Keratinocyte (primary cell): ENCODE measurements around the gene LEMD1. TPM values are rescaled to one million over a fixed set of nuclear protein-coding genes. Genes with fewer than 3 reads are reported as not detected.

Source experiments
- DNase-seq: peaks from one replicate; pipeline ENCODE4 v3.0.0-alpha.2; 2011; ENCODE audit warnings: low read depth, missing footprints, low spot score
- FAIRE-seq: peaks from 2 replicates; lab custom pipeline; 2011; peaks lifted over from hg19 to GRCh38; lab: Jason Lieb, UNC
- H2AFZ ChIP-seq: 2 replicates; pipeline ENCODE4 v1.6.0; 2012; ENCODE audit warnings: low read length, control low read depth, inconsistent platforms; ENCODE audit not compliant: control insufficient read depth
- H3K27ac ChIP-seq: 2 replicates; pipeline ENCODE4 v1.5.1; 2011; ENCODE audit warnings: low read length; ENCODE audit not compliant: control insufficient read depth, insufficient read depth
- H3K27me3 ChIP-seq: 3 replicates; pipeline ENCODE4 v1.6.0; 2011; ENCODE audit warnings: low read length; ENCODE audit not compliant: control insufficient read depth, insufficient read depth; ENCODE audit errors: extremely low read depth
- H3K36me3 ChIP-seq, 2 experiments: 2 replicates in 1 of 2; 3 replicates in 1 of 2; pipeline ENCODE4 v1.5.1; 2011; ENCODE audit warnings: low read length in 2 of 2, mild to moderate bottlenecking in 1 of 2; ENCODE audit not compliant: control insufficient read depth in 2 of 2, insufficient read depth in 2 of 2; ENCODE audit errors: extremely low read depth in 1 of 2
- H3K4me1 ChIP-seq: 3 replicates; pipeline ENCODE4 v1.5.1; 2011; ENCODE audit warnings: low read length; ENCODE audit not compliant: control insufficient read depth, insufficient read depth; ENCODE audit errors: extremely low read depth
- H3K4me2 ChIP-seq: 3 replicates; pipeline ENCODE4 v1.6.0; 2011; ENCODE audit warnings: low read depth, low read length; ENCODE audit not compliant: control insufficient read depth, insufficient read depth; ENCODE audit errors: extremely low read depth
- H3K4me3 ChIP-seq, 3 experiments: fragments of 200-600 bp in 1 of 3; sonication (generic) in 1 of 3; 2 replicates in 2 of 3; 3 replicates in 1 of 3; pipeline ENCODE4 v1.5.1; 2011 to 2016; ENCODE audit warnings: low read length in 3 of 3, mild to moderate bottlenecking in 3 of 3, control low read depth in 2 of 3, inconsistent platforms in 1 of 3, low read depth in 1 of 3, mixed read lengths in 1 of 3, mixed run types in 1 of 3, moderate library complexity in 1 of 3; ENCODE audit not compliant: control insufficient read depth in 2 of 3, insufficient read depth in 2 of 3; ENCODE audit errors: extremely low read depth in 1 of 3
- H3K79me2 ChIP-seq: 2 replicates; pipeline ENCODE4 v1.6.0; 2012; ENCODE audit warnings: low read length; ENCODE audit not compliant: control insufficient read depth, insufficient read depth
- H3K9ac ChIP-seq: 3 replicates; pipeline ENCODE4 v1.6.0; 2011; ENCODE audit warnings: low read length; ENCODE audit not compliant: control insufficient read depth, insufficient read depth; ENCODE audit errors: extremely low read depth
- H3K9me1 ChIP-seq: 3 replicates; pipeline ENCODE4 v1.6.0; 2011; ENCODE audit warnings: low read length; ENCODE audit not compliant: control insufficient read depth, insufficient read depth; ENCODE audit errors: extremely low read depth
- H3K9me3 ChIP-seq: 2 replicates; pipeline ENCODE4 v1.5.1; 2012; ENCODE audit warnings: low read depth, low read length; ENCODE audit not compliant: control insufficient read depth
- H4K20me1 ChIP-seq: 3 replicates; pipeline ENCODE4 v1.6.0; 2011; ENCODE audit warnings: low read length; ENCODE audit not compliant: control insufficient read depth, insufficient read depth; ENCODE audit errors: extremely low read depth
- EZH2 ChIP-seq: IDR thresholded peaks from one replicate; pipeline ENCODE4 v1.6.1; 2012; ENCODE audit warnings: inconsistent platforms, mild to moderate bottlenecking, low read length, moderate library complexity
- dilution Hi-C: fragments of 300-500 bp; cut with MboI; formaldehyde crosslinking; loops from one replicate; pipeline ENCODE4 v1.7.0; 2020; ENCODE audit warnings: low sequenced_read_pairs; ENCODE audit not compliant: extremely low pct_ligation_motif_present
- polyA plus RNA-seq, 5 experiments: library from polyadenylated mRNA; depleted of rRNA in 3 of 5; stranded (reverse) in 3 of 5; stranded (forward) in 1 of 5; unstranded in 1 of 5; fragments of >200 nt; gene quantifications; 1 replicate in 1 of 5; 2 replicates in 3 of 5; 3 replicates in 1 of 5; pipeline versions ENCODE4 v1.2.1 to v1.2.3, GENCODE V29; 2011 to 2012; ENCODE audit warnings: missing spikeins in 2 of 5, low read depth in 1 of 5, low replicate concordance in 1 of 5
- TF ChIP-seq, protein P1 (sequence below), 3 experiments: IDR thresholded peaks in 1 of 3; conservative IDR thresholded peaks in 1 of 3; optimal IDR thresholded peaks in 1 of 3; 2 replicates in 2 of 3; 3 replicates in 1 of 3; pipeline versions ENCODE3 to v1.5.1; 2011; ENCODE audit warnings: low read length in 3 of 3, mild to moderate bottlenecking in 3 of 3, moderate library complexity in 2 of 3, control low read depth in 1 of 3, inconsistent platforms in 1 of 3; ENCODE audit not compliant: insufficient read depth in 2 of 3; ENCODE audit errors: extremely low read depth in 1 of 3

LEMD1 gene
- polyA plus RNA-seq, 1 donor (not counting 4 experiments of a cell fraction or from before 2014, with no cell fraction given) = 1.9 TPM

GRCh38 chr1:205351984-205352713, 69.7 kb downstream of the LEMD1 start:
- no peaks in the 10 kb centered on the region for H3K79me2 ChIP-seq
- no peaks in the 10 kb centered on the region for H3K9me1 ChIP-seq
- H2AFZ ChIP-seq = peak overlapping the region; percentile 35
- no peaks in the 10 kb centered on the region for H3K4me1 ChIP-seq
- no peak overlapping the region for H3K9ac ChIP-seq
- no peak for DNase-seq
- no peak overlapping the region for H3K27ac ChIP-seq
- peaks cover 13% of the 10 kb centered on the region for H3K27me3 ChIP-seq
- dilution Hi-C loops = no loop called here
- TF ChIP-seq, protein P1, sequence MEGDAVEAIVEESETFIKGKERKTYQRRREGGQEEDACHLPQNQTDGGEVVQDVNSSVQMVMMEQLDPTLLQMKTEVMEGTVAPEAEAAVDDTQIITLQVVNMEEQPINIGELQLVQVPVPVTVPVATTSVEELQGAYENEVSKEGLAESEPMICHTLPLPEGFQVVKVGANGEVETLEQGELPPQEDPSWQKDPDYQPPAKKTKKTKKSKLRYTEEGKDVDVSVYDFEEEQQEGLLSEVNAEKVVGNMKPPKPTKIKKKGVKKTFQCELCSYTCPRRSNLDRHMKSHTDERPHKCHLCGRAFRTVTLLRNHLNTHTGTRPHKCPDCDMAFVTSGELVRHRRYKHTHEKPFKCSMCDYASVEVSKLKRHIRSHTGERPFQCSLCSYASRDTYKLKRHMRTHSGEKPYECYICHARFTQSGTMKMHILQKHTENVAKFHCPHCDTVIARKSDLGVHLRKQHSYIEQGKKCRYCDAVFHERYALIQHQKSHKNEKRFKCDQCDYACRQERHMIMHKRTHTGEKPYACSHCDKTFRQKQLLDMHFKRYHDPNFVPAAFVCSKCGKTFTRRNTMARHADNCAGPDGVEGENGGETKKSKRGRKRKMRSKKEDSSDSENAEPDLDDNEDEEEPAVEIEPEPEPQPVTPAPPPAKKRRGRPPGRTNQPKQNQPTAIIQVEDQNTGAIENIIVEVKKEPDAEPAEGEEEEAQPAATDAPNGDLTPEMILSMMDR (optimal IDR thresholded peaks at IDR 0.05 in 1 of 3, IDR thresholded peaks at IDR 0.05 in 1 of 3, conservative IDR thresholded peaks at IDR 0.05 in 1 of 3; ENCODE audit: extremely low read depth in 1 of 3, insufficient read depth in 2 of 3, low read length in 3 of 3) = peak in 1 of 3 experiments; percentile 66
- TF ChIP-seq EZH2 = no peak
- H3K4me3 ChIP-seq = no peak overlapping the region
- peak; percentile 67 for FAIRE-seq
- H4K20me1 ChIP-seq = no peaks in the 10 kb centered on the region
- H3K9me3 ChIP-seq = no peaks in the 10 kb centered on the region
- no peaks in the 10 kb centered on the region for H3K36me3 ChIP-seq
- no peak overlapping the region for H3K4me2 ChIP-seq

GRCh38 chr1:205350691-205351141, 71.1 kb downstream of the LEMD1 start:
- TF ChIP-seq, protein P1 (optimal IDR thresholded peaks at IDR 0.05 in 1 of 3, IDR thresholded peaks at IDR 0.05 in 1 of 3, conservative IDR thresholded peaks at IDR 0.05 in 1 of 3; ENCODE audit: extremely low read depth in 1 of 3, insufficient read depth in 2 of 3, low read length in 3 of 3) = no peak
- TF ChIP-seq EZH2 = no peak
- Histone ChIP-seq H3K27me3 (peaks cover 20% of the 10 kb centered on the region), H3K9ac (no peak overlapping the region), H2AFZ (no peak overlapping the region), H3K4me2 (no peak overlapping the region), H3K4me3 (no peak overlapping the region), H3K9me1 (no peaks in the 10 kb centered on the region), H3K27ac (no peak overlapping the region), H3K4me1 (no peaks in the 10 kb centered on the region), H3K79me2 (no peaks in the 10 kb centered on the region), H3K36me3 (no peaks in the 10 kb centered on the region), H3K9me3 (no peaks in the 10 kb centered on the region), H4K20me1 (no peaks in the 10 kb centered on the region)
- no peak for FAIRE-seq
- dilution Hi-C loops = no loop called here
- no peak for DNase-seq
